Measurements from ENCODE around the gene OR4Q2. TPM values are rescaled to one million over a fixed set of nuclear protein-coding genes. Genes with fewer than 3 reads are reported as not detected.

The OR4Q2 gene
- total RNA-seq = not detected

GRCh38 chr14:20001863-20002262, at the start of gene OR4Q2:
Gene OR4Q2 (plus strand): TSS chr14:20002163.

GRCh38 chr14:19975291-19975690, 26.7 kb upstream of the OR4Q2 start, which contains the start of gene OR4K15:
Gene OR4K15 (plus strand): TSS chr14:19975591. CDS start chr14:19975591, 0 bp downstream.

GRCh38 chr14:20019257-20019865, 17.4 kb downstream of the OR4Q2 start, which contains the start of gene OR4K14:
Gene OR4K14 (minus strand): TSS chr14:20019307. CDS start chr14:20015193, 4,114 bp downstream.

GRCh38 chr14:20035938-20036337, 34.0 kb downstream of the OR4Q2 start, which contains the start of gene OR4K13:
Gene OR4K13 (minus strand): TSS chr14:20036038. CDS start chr14:20034758, 1,280 bp downstream.

Other genes starting within 250 kb of the OR4Q2 start
- not detected for gene OR4M1, start 228.7 kb upstream of the OR4Q2 start, total RNA-seq
- gene OR4N2, start 198.4 kb upstream of the OR4Q2 start, total RNA-seq = not detected
- not detected for gene OR4K2, start 127.0 kb upstream of the OR4Q2 start, total RNA-seq
- not detected for gene OR4K5, start 81.6 kb upstream of the OR4Q2 start, total RNA-seq
- gene OR4K1, start 71.2 kb upstream of the OR4Q2 start, total RNA-seq = not detected
- gene OR4K15, start 26.6 kb upstream of the OR4Q2 start, total RNA-seq = not detected
- not detected for gene OR4K14, start 17.1 kb downstream of the OR4Q2 start, total RNA-seq
- not detected for gene OR4K13, start 33.9 kb downstream of the OR4Q2 start, total RNA-seq
- not detected for gene OR4L1, start 57.9 kb downstream of the OR4Q2 start, total RNA-seq
- gene OR4K17, start 108.6 kb downstream of the OR4Q2 start, total RNA-seq = not detected
- not detected for gene OR4N5, start 136.7 kb downstream of the OR4Q2 start, total RNA-seq
- gene OR11G2, start 188.7 kb downstream of the OR4Q2 start, total RNA-seq = not detected
- gene OR11H6, start 221.5 kb downstream of the OR4Q2 start, total RNA-seq = not detected
- not detected for gene OR11H7, start 226.8 kb downstream of the OR4Q2 start, total RNA-seq
- not detected for gene OR11H4, start 237.1 kb downstream of the OR4Q2 start, total RNA-seq

Measured in camera-type eye (tissue), 1 donor.